HepG2 (cell line): ENCODE data around the gene MRRF. TPM values are rescaled to one million over a fixed set of nuclear protein-coding genes. Genes with fewer than 3 reads are reported as not detected.
A peak's percentile ranks its signal among the peaks of the same experiment; 100 is the strongest.

Experiments used
- CBX5 ChIP-seq: sonication (generic); formaldehyde crosslinking; IDR thresholded peaks from 2 replicates; pipeline ENCODE4 v1.4.0; 2020; ENCODE audit warnings: missing genetic modification reagents, borderline replicate concordance
- KMT2A ChIP-seq: sonication (generic); formaldehyde crosslinking; IDR thresholded peaks from 2 replicates; pipeline ENCODE4 v1.4.0; 2020; ENCODE audit warnings: missing genetic modification reagents
- MEF2D ChIP-seq: sonication (generic); formaldehyde crosslinking; IDR thresholded peaks from 2 replicates; pipeline ENCODE4 v1.5.1; 2020; ENCODE audit warnings: mild to moderate bottlenecking, missing genetic modification reagents
- PCBP2 ChIP-seq: fragments of 200-400 bp; formaldehyde crosslinking; optimal IDR thresholded peaks from 2 replicates; pipeline ENCODE3; 2018; ENCODE audit warnings: low read length, low read depth; ENCODE audit not compliant: poor library complexity, severe bottlenecking
- POGZ ChIP-seq: sonication (generic); formaldehyde crosslinking; IDR thresholded peaks from 2 replicates; pipeline ENCODE4 v1.4.0; 2020; ENCODE audit warnings: mild to moderate bottlenecking, missing genetic modification reagents
- PRMT3 ChIP-seq: sonication (generic); formaldehyde crosslinking; IDR thresholded peaks from 2 replicates; pipeline ENCODE4 v1.8.1; 2022; ENCODE audit warnings: low read depth, mild to moderate bottlenecking, moderate library complexity, missing genetic modification reagents, borderline replicate concordance
- SALL1 ChIP-seq: sonication (generic); formaldehyde crosslinking; IDR thresholded peaks from 2 replicates; pipeline ENCODE4 v1.8.0; 2022; ENCODE audit warnings: mild to moderate bottlenecking, missing genetic modification reagents
- SP5 ChIP-seq: IDR thresholded peaks from 2 replicates; pipeline ENCODE4 v1.6.1; 2016; ENCODE audit warnings: low read depth, borderline replicate concordance
- TOE1 ChIP-seq: sonication (generic); formaldehyde crosslinking; IDR thresholded peaks from 2 replicates; pipeline ENCODE4 v1.4.0; 2020; ENCODE audit warnings: mild to moderate bottlenecking, missing genetic modification reagents
- ZBTB7B ChIP-seq: sonication (generic); formaldehyde crosslinking; IDR thresholded peaks from 2 replicates; pipeline ENCODE4 v1.4.0; 2020; ENCODE audit warnings: missing genetic modification reagents
- ZNF317 ChIP-seq: sonication (generic); formaldehyde crosslinking; IDR thresholded peaks from 2 replicates; pipeline ENCODE4 v1.5.0; 2020; ENCODE audit warnings: mild to moderate bottlenecking, missing genetic modification reagents
- ZNF430 ChIP-seq: sonication (generic); formaldehyde crosslinking; IDR thresholded peaks from 2 replicates; pipeline ENCODE4 v1.9.0; 2021; ENCODE audit warnings: mild to moderate bottlenecking, missing genetic modification reagents
- ZNF552 ChIP-seq: sonication (generic); formaldehyde crosslinking; IDR thresholded peaks from 2 replicates; pipeline ENCODE4 v1.9.0; 2022; ENCODE audit warnings: missing genetic modification reagents, mild to moderate bottlenecking, borderline replicate concordance
- ZNF879 ChIP-seq: sonication (generic); formaldehyde crosslinking; IDR thresholded peaks from 2 replicates; pipeline ENCODE4 v1.8.1; 2023; ENCODE audit warnings: missing genetic modification reagents
- polyA plus RNA-seq, 8 experiments: library from polyadenylated mRNA; depleted of rRNA in 3 of 8; stranded (reverse) in 7 of 8; unstranded in 1 of 8; fragments of >200 nt; fragmentation: Illumina TruSeq in 4 of 8; extraction: Trizol in 4 of 8; gene quantifications; 2 replicates each; pipeline versions ENCODE4 v1.2.1 to v1.2.3, GENCODE V29; 2011 to 2016; ENCODE audit warnings: low read depth in 4 of 8, missing spikeins in 1 of 8, mixed read lengths in 1 of 8; ENCODE audit not compliant: insufficient read depth in 1 of 8
- total RNA-seq, 5 experiments: library from RNA; depleted of rRNA; stranded (reverse); fragments of >200 nt; fragmentation: Illumina TruSeq; extraction: Trizol; gene quantifications; 2 replicates each; pipeline ENCODE4 v1.2.3, GENCODE V29; 2016; ENCODE audit warnings: low read depth in 1 of 5
- TF ChIP-seq, protein P1 (sequence below): sonication (generic); formaldehyde crosslinking; conservative IDR thresholded peaks from 2 replicates; pipeline ENCODE4 v1.8.0; 2022; ENCODE audit warnings: mild to moderate bottlenecking, moderate library complexity, missing genetic modification reagents
- TF ChIP-seq, protein P2 (sequence below): sonication (generic); formaldehyde crosslinking; IDR thresholded peaks from 2 replicates; pipeline ENCODE4 v1.8.1; 2023; ENCODE audit warnings: mild to moderate bottlenecking, missing genetic modification reagents, borderline replicate concordance
- TF ChIP-seq, protein P3 (sequence below): sonication (generic); formaldehyde crosslinking; IDR thresholded peaks from 2 replicates; pipeline ENCODE4 v1.5.1; 2020; ENCODE audit warnings: missing genetic modification reagents, mild to moderate bottlenecking, borderline replicate concordance
- TF ChIP-seq, protein P4 (sequence below): sonication (generic); formaldehyde crosslinking; IDR thresholded peaks from 2 replicates; pipeline ENCODE4 v1.4.0; 2020; ENCODE audit warnings: missing genetic modification reagents
- TF ChIP-seq, protein P5 (sequence below): sonication (generic); formaldehyde crosslinking; IDR thresholded peaks from 2 replicates; pipeline ENCODE4 v1.4.0; 2020; ENCODE audit warnings: mild to moderate bottlenecking, missing genetic modification reagents

Gene MRRF
- total and polyA plus RNA-seq, 2 of the 13 experiments (the other 11 are each of a cell fraction or from before 2014, with no cell fraction given) = 37.3 to 44.3 TPM

DNA sequence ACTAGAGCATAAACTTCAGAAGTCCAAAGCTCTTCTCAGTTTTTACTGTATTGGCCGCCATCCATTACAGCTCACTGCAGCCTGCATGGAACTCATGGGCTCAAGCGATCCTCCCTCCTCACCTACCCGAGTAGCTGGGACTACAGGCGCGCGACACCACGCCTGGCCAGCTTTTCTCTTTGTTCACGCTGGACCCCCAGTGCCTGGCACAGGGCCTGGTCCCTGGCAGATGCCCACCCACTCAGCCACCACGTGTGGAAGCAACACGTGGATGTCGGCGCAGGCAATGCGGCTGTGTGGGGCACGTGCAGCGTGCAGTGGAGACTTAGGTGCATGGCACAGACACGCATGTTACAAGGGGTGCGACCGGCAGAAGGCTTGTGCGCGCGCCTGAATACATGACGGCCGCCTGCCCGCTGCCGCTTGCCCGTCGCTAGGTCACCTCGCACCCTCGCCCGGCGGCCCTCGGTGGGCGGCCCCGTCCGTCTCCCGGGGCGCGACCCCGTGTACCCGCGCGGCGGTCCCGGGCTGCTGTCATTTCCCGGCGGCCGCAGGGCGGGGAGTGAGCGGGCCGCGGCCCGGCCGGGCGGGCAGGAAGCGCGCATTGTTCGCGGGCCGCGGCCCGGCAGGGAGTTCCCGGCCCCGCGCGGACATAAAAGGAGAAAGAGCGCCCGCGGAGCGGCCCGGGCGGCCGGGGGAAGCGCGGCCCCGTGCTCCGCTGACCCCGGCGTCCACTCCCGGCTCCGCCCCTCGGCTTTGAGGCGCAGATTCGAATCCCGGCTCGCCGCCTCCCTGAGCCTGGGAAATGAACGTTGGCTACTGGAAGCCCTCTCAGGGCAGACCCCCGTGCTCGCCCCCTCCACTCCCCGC, 82.0 kb downstream of the MRRF start (continued):
- no peak for TF ChIP-seq ZNF552 (CRISPR knock-in tag)
- peak; percentile 45; the same call in 1 of the 2 replicates for TF ChIP-seq ZNF879
- TF ChIP-seq SP5 (CRISPR knock-in tag) = 0 out of 2 replicates have a peak, but pooled peaks have one; percentile 21
- peak; percentile 66; the same call in 1 of the 2 replicates for TF ChIP-seq ZBTB7B
- TF ChIP-seq POGZ (CRISPR knock-in tag) = no peak
- no peak for TF ChIP-seq ZNF430
- TF ChIP-seq MEF2D (CRISPR knock-in tag) = no peak
- no peak for TF ChIP-seq TOE1 (CRISPR knock-in tag)
- TF ChIP-seq, protein P1, sequence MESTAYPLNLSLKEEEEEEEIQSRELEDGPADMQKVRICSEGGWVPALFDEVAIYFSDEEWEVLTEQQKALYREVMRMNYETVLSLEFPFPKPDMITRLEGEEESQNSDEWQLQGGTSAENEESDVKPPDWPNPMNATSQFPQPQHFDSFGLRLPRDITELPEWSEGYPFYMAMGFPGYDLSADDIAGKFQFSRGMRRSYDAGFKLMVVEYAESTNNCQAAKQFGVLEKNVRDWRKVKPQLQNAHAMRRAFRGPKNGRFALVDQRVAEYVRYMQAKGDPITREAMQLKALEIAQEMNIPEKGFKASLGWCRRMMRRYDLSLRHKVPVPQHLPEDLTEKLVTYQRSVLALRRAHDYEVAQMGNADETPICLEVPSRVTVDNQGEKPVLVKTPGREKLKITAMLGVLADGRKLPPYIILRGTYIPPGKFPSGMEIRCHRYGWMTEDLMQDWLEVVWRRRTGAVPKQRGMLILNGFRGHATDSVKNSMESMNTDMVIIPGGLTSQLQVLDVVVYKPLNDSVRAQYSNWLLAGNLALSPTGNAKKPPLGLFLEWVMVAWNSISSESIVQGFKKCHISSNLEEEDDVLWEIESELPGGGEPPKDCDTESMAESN = peak; percentile 56; the same call in 1 of the 2 replicates
- TF ChIP-seq CBX5 (CRISPR knock-in tag) = 0 out of 2 replicates have a peak, but pooled peaks have one; percentile 72
- TF ChIP-seq PCBP2 = no peak
- TF ChIP-seq ZNF317 (CRISPR knock-in tag) = no peak
- TF ChIP-seq SALL1 (CRISPR knock-in tag) = peak; percentile 65; the same call in 1 of the 2 replicates
- TF ChIP-seq, protein P2, sequence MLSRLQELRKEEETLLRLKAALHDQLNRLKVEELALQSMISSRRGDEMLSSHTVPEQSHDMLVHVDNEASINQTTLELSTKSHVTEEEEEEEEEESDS = no peak
- TF ChIP-seq, protein P3, sequence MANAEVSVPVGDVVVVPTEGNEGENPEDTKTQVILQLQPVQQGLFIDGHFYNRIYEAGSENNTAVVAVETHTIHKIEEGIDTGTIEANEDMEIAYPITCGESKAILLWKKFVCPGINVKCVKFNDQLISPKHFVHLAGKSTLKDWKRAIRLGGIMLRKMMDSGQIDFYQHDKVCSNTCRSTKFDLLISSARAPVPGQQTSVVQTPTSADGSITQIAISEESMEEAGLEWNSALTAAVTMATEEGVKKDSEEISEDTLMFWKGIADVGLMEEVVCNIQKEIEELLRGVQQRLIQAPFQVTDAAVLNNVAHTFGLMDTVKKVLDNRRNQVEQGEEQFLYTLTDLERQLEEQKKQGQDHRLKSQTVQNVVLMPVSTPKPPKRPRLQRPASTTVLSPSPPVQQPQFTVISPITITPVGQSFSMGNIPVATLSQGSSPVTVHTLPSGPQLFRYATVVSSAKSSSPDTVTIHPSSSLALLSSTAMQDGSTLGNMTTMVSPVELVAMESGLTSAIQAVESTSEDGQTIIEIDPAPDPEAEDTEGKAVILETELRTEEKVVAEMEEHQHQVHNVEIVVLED (CRISPR knock-in tag) = no peak
- 0 out of 2 replicates have a peak, but pooled peaks have one; percentile 47 for TF ChIP-seq PRMT3 (CRISPR knock-in tag)
- TF ChIP-seq, protein P4, sequence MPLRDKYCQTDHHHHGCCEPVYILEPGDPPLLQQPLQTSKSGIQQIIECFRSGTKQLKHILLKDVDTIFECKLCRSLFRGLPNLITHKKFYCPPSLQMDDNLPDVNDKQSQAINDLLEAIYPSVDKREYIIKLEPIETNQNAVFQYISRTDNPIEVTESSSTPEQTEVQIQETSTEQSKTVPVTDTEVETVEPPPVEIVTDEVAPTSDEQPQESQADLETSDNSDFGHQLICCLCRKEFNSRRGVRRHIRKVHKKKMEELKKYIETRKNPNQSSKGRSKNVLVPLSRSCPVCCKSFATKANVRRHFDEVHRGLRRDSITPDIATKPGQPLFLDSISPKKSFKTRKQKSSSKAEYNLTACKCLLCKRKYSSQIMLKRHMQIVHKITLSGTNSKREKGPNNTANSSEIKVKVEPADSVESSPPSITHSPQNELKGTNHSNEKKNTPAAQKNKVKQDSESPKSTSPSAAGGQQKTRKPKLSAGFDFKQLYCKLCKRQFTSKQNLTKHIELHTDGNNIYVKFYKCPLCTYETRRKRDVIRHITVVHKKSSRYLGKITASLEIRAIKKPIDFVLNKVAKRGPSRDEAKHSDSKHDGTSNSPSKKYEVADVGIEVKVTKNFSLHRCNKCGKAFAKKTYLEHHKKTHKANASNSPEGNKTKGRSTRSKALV (CRISPR knock-in tag) = peak; percentile 88
- TF ChIP-seq, protein P5, sequence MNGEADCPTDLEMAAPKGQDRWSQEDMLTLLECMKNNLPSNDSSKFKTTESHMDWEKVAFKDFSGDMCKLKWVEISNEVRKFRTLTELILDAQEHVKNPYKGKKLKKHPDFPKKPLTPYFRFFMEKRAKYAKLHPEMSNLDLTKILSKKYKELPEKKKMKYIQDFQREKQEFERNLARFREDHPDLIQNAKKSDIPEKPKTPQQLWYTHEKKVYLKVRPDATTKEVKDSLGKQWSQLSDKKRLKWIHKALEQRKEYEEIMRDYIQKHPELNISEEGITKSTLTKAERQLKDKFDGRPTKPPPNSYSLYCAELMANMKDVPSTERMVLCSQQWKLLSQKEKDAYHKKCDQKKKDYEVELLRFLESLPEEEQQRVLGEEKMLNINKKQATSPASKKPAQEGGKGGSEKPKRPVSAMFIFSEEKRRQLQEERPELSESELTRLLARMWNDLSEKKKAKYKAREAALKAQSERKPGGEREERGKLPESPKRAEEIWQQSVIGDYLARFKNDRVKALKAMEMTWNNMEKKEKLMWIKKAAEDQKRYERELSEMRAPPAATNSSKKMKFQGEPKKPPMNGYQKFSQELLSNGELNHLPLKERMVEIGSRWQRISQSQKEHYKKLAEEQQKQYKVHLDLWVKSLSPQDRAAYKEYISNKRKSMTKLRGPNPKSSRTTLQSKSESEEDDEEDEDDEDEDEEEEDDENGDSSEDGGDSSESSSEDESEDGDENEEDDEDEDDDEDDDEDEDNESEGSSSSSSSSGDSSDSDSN (CRISPR knock-in tag) = peak; percentile 39
- TF ChIP-seq KMT2A (CRISPR knock-in tag) = no peak
